GM19023 (cell line): ENCODE results near the gene CHGA.

Source experiments
- ATAC-seq: cut with Tn5 transposase; IDR thresholded peaks from one replicate; pipeline ENCODE4 v1.9.1; 2021; ENCODE audit warnings: mild to moderate bottlenecking, moderate library complexity; ENCODE audit not compliant: unreplicated experiment

CHGA gene

GRCh38 chr14:92929689-92930608 is 7.0 kb downstream of the CHGA start:
- ATAC-seq = no peak

- no peak for ATAC-seq
Observed at GRCh38 chr14:92930737-92931602, 8.0 kb downstream of the CHGA start.

DNA sequence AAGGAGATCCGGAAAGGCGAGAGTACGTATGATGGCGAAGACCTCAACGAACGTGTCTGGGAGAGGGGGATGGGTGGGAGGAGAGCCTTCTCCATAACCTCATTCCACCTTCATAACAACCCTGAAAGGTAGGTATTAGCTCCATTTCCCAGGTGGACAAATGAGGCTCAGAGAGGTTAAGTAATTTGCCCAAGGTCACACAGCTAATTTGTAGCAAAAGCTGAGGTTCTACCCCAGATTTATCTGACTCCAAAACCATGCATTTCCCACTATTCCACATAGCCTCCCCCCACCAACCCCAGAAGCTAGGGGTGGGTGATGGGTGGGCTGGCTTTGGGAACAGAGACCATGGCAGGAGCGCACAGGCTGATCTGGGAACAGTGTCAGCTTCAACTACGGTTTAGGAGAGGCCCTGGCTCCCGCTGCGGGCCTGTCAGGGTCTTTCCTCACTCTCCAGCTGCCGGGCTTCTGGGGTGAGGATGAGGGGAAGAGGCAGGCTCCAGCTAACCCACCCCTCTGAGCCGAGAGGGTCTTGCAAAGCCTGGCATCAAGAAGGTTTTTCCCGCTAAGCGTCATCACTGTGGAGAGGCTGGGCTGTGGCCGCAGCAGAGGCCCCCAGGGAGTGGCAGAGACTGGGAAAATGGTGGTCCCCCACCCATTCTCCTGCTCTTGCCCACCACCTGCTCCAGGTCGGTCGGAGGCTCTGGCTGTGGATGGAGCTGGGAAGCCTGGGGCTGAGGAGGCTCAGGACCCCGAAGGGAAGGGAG is 8.9 kb downstream of the CHGA start:
- no peak for ATAC-seq

GRCh38 chr14:92932448-92933395 is 9.8 kb downstream of the CHGA start:
- ATAC-seq = no peak

DNA sequence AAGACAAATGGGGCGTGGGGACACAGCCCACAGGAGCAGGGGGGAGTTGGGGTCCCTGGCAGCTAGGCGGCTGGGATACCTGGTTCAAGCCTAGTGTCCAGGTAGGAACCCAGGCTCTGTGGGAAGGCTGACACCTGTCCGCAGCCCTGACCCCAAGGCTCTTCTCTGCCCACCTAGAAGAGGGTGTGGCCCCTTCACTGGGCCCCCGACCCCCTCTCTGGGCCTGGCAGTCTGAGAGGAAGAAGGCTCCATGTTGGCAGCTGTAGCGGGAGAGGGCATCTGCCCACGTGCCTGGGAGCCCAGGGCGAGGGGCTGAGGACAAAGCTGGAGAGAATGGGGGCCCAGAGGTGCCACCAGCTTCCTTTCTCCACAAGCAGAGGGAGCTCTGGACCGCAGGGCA is 10.5 kb downstream of the CHGA start:
- no peak for ATAC-seq

GRCh38 chr14:92934196-92935085 is 11.5 kb downstream of the CHGA start:
- ATAC-seq = no peak

DNA sequence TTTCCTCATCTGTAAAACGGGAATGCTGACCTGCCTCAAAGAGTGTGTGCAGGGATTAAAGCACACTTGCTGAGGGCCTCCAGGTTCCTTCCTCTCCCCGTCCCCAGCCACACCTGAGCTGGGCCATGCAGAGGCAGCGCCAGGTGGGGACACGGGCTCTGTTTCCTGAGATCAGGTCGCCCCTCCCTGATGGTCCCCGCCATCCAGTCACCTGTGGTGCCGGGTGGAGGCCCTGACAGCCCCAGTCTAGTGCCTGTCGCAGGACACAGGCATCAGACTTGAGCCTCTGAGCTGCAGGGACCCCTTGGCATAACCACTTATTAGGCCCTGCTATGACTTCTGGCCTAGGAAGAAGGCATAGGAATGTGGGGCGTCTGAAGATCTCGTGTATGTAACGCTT is 12.5 kb downstream of the CHGA start:
- no peak for ATAC-seq

GRCh38 chr14:92936085-92936484 is 13.1 kb downstream of the CHGA start:
- no peak for ATAC-seq

GRCh38 chr14:92937051-92937937 is 14.3 kb downstream of the CHGA start:
- no peak for ATAC-seq

DNA sequence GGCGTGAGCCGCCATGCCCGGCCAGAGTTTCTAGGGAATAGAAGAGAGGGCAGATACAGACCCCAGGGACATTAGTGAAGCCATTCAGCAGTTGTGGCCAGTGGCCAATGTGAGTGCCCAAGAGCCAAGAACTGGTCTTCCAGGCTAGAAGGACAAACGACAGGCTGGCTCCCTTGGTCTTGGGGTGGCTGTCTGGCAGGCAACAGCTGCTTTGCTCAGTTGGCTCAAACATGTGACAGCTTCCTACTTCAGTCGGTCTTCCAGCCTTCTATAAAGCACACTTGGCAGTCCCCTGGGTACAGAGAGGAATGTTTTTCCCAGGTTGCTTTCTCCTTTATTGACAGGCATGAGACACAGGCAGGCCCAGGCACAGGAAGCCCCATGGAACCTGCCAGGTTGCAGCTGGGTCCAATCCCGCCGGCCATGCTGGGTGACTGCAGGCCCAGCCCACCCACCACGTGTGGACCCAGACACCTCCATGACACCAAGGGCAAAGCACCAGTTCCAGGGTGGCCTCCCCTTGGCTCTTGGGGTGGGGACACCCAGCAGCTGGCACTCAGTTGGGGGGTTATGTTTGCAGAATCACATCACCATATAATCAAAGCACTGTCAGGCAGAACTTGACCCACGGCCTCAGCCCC is 15.4 kb downstream of the CHGA start:
- no peak for ATAC-seq

DNA sequence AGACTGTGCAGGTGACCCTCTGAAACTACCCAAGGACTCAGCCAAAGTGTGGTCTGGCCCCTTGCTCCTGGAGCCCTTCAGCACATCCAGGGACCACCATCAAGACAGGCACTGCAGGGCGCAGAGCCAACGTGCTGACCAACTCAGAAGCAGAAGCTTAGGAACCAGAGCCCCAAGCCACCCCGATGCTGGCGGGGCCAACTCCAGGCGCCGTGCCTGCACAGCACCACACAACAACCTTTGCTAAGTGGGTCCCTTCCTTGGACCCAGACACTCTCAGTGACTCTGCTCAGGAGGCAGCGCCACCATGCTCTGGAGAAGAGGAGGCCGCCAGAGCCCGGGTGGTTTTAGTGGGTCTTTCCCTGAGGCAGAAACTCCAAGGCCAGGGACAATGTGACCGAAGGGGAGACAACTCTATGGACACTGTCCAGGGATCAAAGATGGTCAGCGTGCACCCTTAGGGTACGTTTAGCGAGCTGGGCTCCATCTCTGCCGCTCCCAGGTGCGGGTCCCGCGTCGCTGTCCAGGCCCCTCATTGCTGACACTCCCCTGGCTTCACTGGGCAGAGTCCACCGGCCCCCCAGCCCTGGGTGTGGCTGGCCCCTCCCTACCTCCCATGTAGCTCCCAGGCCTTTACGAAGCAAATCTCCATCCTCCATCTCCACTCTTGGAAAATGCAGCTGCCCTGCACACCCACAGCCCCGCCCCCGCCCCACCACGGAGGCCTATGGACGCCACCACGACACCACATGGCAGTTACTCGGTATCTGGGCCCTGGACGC is 16.1 kb downstream of the CHGA start:
- ATAC-seq = no peak

DNA sequence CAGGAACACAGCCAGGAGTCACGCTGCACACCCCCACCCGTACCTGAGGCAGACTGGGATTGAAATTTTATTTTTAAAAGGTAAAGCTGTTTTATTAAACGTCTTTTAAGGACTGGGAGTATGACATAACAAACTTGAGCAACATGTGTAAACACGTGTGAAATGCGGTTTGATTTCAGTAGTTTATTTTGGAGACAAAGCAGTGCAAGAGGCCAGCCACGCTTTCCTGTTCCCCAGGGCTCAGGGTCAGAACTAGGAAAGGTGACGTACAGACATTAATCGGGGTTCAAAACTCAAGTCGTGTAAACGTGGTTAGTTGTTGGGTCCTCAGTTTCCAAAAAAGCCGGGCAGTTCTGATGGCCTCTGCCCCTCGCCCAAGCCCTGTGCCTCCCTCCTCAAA is 16.7 kb downstream of the CHGA start:
- ATAC-seq = no peak

GRCh38 chr14:92940543-92940942 is 17.6 kb downstream of the CHGA start:
- ATAC-seq = no peak

DNA sequence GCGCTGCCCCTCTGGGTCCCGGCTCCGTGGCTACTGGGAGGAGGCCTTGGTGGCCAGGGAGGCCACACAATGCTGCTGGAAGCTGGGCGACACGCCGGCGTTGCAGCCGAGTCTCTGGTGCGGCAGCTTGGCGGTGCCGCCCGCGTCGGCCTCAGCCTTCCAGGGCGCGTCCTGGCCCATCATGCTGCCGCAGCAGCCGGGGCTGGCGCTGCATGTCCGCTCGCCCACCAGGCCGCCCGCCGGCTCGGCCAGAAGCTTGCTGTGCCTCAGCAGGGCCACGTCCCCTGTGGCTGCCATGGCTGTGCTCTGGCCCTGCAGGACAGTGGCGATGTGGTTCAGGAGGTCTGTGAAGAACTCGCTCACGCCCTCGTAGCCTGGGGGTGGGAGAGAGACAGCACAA is 18.6 kb downstream of the CHGA start:
- no peak for ATAC-seq

GRCh38 chr14:92942136-92942535 is 19.2 kb downstream of the CHGA start:
- no peak for ATAC-seq

DNA sequence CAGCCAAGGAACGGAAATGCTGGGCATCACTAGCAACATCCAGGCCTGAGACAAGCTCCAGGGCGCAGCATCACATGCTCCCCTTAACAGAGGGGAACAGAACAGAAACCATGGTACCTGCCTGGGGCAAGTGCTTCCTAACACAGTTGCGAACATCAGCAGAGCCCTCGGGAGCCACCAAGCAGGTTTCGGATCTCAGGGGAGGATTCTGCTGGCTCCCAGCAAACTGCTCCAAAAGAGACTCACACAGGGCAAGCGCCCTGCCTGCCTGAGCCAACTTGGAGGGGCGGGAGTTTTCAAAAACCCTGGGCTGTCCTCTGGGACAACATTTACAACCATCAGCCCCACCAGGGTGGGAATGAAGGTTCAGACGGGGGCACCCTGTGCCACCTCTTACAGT is 19.6 kb downstream of the CHGA start:
- ATAC-seq = no peak
